Ectodermal cell (in vitro differentiated cells): ENCODE measurements around the gene TBCE.
"Not testable (repeated sequence)": the region's sequence is repeated elsewhere in the genome, so short reads cannot be mapped to it uniquely, and the experiment has no call there.

Experiments
- H3K27ac ChIP-seq: 2 replicates; pipeline ENCODE4 v1.7.0; 2013; ENCODE audit warnings: mild to moderate bottlenecking, low read depth, low read length; ENCODE audit not compliant: insufficient read depth, poor library complexity, severe bottlenecking
- H3K27me3 ChIP-seq: 2 replicates; pipeline ENCODE4 v1.7.0; 2013; ENCODE audit warnings: mild to moderate bottlenecking, low read length; ENCODE audit not compliant: insufficient read depth, control insufficient read depth, poor library complexity, severe bottlenecking
- H3K36me3 ChIP-seq: one replicate; pipeline ENCODE4 v1.7.0; 2013; ENCODE audit warnings: low read length; ENCODE audit not compliant: control insufficient read depth, insufficient read depth
- H3K4me1 ChIP-seq: one replicate; pipeline ENCODE4 v1.7.0; 2013; ENCODE audit warnings: low read length; ENCODE audit not compliant: control insufficient read depth, insufficient read depth
- H3K4me3 ChIP-seq: 2 replicates; pipeline ENCODE4 v1.7.0; 2013; ENCODE audit warnings: low read depth, low read length, control low read depth; ENCODE audit not compliant: insufficient read depth
- H3K9me3 ChIP-seq: 2 replicates; pipeline ENCODE4 v1.7.0; 2013; ENCODE audit warnings: mild to moderate bottlenecking, low read length, moderate library complexity; ENCODE audit not compliant: control insufficient read depth
- WGBS, 2 experiments: methylation state at CpG; one replicate each; pipeline ENCODE4 v1.1.7; 2013; ENCODE audit warnings: missing lambda C conversion rate in 2 of 2; 5-methylcytosine and 5-hydroxymethylcytosine counted together

The TBCE gene

DNA sequence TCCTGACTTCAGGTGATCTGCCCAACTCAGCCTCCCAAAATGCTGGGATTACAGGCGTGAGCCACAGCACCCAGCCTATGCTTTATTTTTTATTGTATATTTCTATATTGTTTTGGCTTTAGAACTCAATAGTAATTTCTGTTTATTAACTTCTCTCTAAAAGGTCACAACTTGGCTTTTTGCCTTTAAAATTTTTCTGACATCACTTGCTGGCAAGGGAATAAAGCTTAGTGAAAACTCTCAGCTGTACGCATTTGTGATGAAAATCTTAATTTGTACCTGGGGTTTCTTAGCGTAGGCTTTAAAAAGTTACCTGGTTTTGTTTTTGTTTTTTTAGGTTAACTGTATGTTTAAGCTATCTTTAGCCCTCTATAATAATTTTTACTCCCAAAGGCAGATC is 100.8 kb downstream of the TBCE start:
- Histone ChIP-seq H3K4me1 (no peaks in the 10 kb centered on the region), H3K36me3 (peaks cover 15% of the 10 kb centered on the region), H3K9me3 (no peaks in the 10 kb centered on the region), H3K27me3 (no peaks in the 10 kb centered on the region), H3K4me3 (no peak overlapping the region), H3K27ac (no peak overlapping the region)
- 92 to 94% methylated on average over 3 of the region's 3 CpGs for WGBS, 2 experiments

DNA sequence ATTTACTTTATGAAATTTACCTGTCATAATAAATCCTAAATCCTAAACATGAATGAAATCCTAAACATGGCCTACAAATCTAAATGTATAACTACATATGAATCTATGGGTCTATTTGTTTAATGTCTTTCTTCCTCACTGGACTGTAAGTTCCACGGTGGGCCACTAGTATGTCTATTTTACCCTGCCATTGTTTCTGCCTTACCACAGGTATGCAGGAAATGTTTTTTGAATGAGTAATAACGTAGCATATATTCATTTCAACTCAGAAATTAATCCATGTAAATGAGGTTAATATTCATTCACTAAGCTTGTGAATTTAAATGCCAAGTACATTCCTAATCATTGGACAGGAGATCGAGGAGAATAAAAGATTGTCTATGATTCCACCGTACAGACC is 101.7 kb downstream of the TBCE start:
- WGBS, 2 experiments = 96% methylated on average over 2 to 3 of the region's 4 CpGs
- Histone ChIP-seq H3K27me3 (no peaks in the 10 kb centered on the region), H3K4me1 (no peaks in the 10 kb centered on the region), H3K4me3 (no peak overlapping the region), H3K9me3 (no peaks in the 10 kb centered on the region), H3K27ac (no peak overlapping the region), H3K36me3 (peaks cover 15% of the 10 kb centered on the region)

DNA sequence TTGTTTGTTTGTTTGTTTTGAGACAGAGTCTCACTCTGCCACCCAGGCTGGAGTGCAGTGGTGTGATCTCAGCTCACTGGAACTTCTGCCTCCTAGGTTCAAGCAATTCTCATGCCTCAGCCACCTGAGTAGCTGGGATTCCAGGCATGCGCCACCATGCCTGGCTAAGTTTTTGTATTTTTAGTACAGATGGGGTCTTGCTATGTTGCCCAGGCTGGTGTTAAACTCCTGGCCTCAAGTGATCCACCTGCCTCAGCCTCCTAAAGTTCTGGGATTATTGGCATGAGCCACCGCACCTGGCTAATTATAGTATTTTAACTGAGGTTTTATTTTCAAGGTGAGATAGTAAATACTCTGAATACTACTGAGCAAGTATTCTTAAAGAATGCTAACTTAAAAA is 102.7 kb downstream of the TBCE start:
- not testable (repeated sequence) for H3K36me3 ChIP-seq, H3K9me3 ChIP-seq, H3K27me3 ChIP-seq, H3K27ac ChIP-seq, H3K4me3 ChIP-seq, H3K4me1 ChIP-seq
- WGBS, 2 experiments = 89 to 92% methylated on average over 2 of the region's 2 CpGs

DNA sequence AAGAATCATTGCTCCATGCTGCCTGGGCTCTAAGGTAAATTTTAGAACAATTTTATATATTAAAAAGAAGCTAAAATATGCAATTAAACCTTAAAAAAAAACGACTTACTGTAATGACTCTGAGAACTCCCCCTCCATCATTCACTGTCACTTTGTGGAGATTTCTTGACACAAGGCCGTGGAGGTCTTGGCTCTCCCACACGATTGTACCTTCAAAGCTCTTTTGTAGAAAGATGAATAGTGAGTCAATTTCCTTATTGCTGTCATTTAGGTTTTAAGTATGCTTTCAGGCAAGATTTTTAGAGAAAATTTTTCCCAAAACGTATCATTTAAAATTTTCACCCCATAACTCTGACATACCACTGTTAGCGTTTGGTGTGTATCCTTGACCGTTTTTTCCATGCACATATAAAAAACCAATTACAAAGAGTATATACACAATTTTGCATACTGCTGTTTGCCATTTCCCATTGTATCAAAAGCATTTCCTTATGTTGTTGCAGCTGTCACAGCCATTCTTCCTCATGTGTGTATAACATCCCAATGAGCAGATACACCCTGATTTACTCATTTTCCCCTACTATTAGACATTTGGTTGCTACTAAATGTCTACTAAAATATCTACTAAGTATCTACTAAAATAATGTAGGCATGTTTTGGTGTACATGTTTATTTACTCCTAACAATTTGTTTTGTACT is 103.7 kb downstream of the TBCE start:
- H3K27me3 ChIP-seq = no peaks in the 10 kb centered on the region
- no peak overlapping the region for H3K27ac ChIP-seq
- H3K9me3 ChIP-seq = no peaks in the 10 kb centered on the region
- H3K36me3 ChIP-seq = no peaks in the 10 kb centered on the region
- no peaks in the 10 kb centered on the region for H3K4me1 ChIP-seq
- WGBS, 2 experiments = 96 to 98% methylated on average over 6 of the region's 6 CpGs
- H3K4me3 ChIP-seq = no peak overlapping the region

DNA sequence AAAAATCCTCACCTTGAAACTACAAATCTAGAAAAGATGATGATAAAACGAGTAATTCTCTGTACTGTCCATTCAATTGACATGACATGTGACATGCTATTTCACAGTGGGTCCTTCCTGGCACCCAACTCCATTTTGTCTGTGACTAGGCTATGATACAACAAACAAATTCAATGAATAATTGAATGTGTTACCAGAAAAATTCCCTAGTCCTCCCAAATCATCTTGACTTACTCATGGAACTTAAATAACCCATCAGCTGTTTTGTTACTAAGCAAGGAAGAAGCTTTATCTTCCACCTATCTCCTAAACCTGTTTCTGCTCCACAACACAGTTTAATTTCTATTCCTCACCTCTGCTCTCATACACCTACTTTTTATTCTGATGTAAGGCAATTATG is 106.6 kb downstream of the TBCE start:
- Histone ChIP-seq H3K27ac (no peak overlapping the region), H3K9me3 (no peaks in the 10 kb centered on the region), H3K4me3 (no peak overlapping the region), H3K27me3 (no peaks in the 10 kb centered on the region), H3K4me1 (no peaks in the 10 kb centered on the region), H3K36me3 (no peaks in the 10 kb centered on the region)
- 100% methylated on average over 1 of the region's 1 CpG for WGBS, 2 experiments

DNA sequence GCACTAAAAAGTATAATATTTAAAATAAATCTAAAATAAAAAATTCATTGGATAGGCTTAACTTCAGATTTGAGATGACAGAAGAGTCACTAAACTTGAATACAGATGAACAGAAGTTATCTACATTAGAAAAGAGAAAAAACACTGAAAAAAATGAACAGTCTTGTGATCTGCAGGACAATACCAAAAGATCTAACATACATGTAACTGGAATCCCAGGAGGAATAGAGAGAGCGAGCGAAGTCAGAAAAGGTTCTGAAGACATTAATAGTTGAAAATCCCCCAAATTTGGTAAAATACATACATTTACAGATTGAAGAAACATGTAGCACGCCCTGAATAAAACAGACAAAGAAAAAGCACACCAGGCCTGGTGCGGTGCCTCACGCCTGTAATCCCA is 115.9 kb downstream of the TBCE start:
- no peak overlapping the region for H3K27ac ChIP-seq
- H3K27me3 ChIP-seq = no peaks in the 10 kb centered on the region
- peaks cover 41% of the 10 kb centered on the region for H3K36me3 ChIP-seq
- H3K4me1 ChIP-seq = no peaks in the 10 kb centered on the region
- WGBS, 2 experiments = 92 to 94% methylated on average over 5 of the region's 5 CpGs
- H3K4me3 ChIP-seq = no peak overlapping the region
- H3K9me3 ChIP-seq = no peaks in the 10 kb centered on the region

DNA sequence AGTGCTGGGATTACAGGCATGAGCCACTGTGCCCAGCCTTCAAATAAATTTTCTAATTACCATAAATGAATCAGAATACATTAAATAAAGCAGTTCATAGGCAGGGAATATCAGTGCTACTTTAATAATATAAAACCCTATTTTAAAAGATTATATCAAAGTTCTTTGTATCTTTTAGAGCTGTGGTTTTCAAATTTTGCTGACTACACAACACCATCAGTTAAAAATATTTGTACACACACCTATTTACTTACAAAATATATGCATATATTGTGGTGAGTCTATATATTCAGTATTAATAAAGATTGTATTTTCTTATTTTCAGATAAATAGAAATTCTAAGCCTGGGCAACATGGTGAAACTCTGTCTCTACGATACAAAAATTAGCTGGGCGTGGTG is 118.3 kb downstream of the TBCE start:
- H3K27me3 ChIP-seq = no peaks in the 10 kb centered on the region
- no peaks in the 10 kb centered on the region for H3K9me3 ChIP-seq
- H3K4me3 ChIP-seq = no peak overlapping the region
- whole genome bisulfite sequencing, 2 experiments = 90 to 94% methylated on average over 2 of the region's 2 CpGs
- no peaks in the 10 kb centered on the region for H3K4me1 ChIP-seq
- peaks cover 33% of the 10 kb centered on the region for H3K36me3 ChIP-seq
- no peak overlapping the region for H3K27ac ChIP-seq

DNA sequence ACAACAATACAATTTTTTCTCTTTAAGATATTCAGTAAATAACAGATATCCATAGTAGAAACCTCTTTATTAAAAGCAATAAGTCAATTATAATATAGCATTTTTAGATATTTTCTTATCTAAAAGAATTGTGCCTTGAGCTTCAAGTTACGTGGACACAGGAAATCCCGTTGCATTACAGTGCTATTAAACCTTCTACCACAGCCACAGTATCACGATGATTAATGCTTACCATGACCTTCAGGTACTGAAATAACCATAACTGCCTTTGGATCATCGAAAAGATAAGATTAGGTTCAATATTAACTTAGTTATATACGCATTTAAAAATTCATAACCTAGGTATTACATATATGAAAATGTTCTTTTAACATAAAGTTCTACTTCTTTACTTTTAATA is 119.1 kb downstream of the TBCE start:
- WGBS, 2 experiments = 99 to 100% methylated on average over 3 to 4 of the region's 5 CpGs

DNA sequence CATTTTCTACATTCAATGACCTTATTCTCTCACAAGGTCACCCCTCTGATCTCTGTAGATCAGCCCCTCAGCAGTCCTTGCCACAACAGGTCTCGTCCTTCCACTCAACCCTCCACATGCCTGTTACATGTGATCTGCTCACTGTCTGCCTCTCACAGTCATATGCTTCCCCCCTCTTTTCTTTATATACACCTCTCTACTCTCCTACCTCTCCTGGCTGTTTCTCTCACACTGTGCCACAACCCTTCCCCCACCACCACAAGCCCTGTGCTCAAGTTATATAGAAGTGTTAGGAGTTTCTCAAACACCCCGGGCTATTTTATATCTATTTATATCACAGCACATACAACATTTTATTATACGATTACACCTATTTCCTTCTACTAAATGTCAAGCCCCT is 124.4 kb downstream of the TBCE start:
- Histone ChIP-seq H3K4me1 (no peaks in the 10 kb centered on the region), H3K9me3 (no peaks in the 10 kb centered on the region), H3K27me3 (no peaks in the 10 kb centered on the region), H3K36me3 (peaks cover 16% of the 10 kb centered on the region), H3K27ac (no peak overlapping the region), H3K4me3 (no peak overlapping the region)
- WGBS, 2 experiments = 92 to 96% methylated on average over 3 of the region's 3 CpGs

More for the DNA sequence above, 119.1 kb downstream of the TBCE start:
- Histone ChIP-seq H3K4me1 (no peaks in the 10 kb centered on the region), H3K27me3 (no peaks in the 10 kb centered on the region), H3K4me3 (no peak overlapping the region), H3K9me3 (no peaks in the 10 kb centered on the region), H3K27ac (no peak overlapping the region), H3K36me3 (peaks cover 31% of the 10 kb centered on the region)

DNA sequence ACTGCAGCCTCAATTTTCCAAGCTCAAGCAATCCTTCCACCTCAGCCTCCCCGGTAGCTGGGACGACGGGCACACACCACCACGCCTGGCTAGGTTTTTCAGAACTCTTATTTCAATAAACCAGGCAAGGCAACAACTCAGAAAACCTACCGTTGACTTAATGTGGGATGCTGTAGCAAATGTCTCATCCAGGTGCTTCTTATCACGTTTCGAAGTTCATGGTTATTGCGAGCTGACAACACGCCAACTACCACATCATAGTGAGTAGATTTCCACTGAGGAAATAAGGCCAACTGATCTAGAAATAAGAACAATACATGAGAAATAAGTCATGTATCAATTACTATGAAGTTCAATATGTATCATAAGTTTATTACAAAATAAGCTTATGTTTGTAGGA is 127.3 kb downstream of the TBCE start:
- H3K27ac ChIP-seq = no peak overlapping the region
- H3K4me1 ChIP-seq = no peaks in the 10 kb centered on the region
- H3K4me3 ChIP-seq = no peak overlapping the region
- H3K36me3 ChIP-seq = peaks cover 16% of the 10 kb centered on the region
- no peaks in the 10 kb centered on the region for H3K9me3 ChIP-seq
- no peaks in the 10 kb centered on the region for H3K27me3 ChIP-seq
- 96 to 97% methylated on average over 9 of the region's 9 CpGs for WGBS, 2 experiments

DNA sequence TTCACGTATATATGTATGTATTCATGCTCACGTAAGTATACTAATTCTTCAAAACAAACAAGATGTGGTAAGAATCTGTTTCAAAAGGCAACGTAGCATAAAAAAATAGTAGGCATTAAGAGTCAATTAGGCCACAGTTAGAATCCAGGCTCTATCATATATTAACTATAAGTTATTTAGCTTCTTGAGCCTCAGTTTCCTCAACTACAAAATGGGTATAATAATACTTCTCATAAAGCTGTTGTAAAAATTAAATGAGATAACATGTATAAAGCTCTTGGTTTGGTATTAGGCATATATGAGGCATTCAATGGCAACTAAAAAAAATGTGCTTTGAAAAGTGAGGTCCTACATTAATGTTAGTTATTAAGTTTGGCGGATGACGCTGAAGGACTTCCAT is 127.8 kb downstream of the TBCE start:
- 96% methylated on average over 4 of the region's 5 CpGs; no CpG with 5 or more reads in 1 of the 2 experiments for WGBS, 2 experiments
- no peaks in the 10 kb centered on the region for H3K27me3 ChIP-seq
- no peaks in the 10 kb centered on the region for H3K9me3 ChIP-seq
- H3K4me1 ChIP-seq = no peaks in the 10 kb centered on the region
- no peak overlapping the region for H3K27ac ChIP-seq
- no peak overlapping the region for H3K4me3 ChIP-seq
- peaks cover 11% of the 10 kb centered on the region for H3K36me3 ChIP-seq
